HFF-Myc (cell line): ENCODE results near the gene PHF21A.
"Not testable (repeated sequence)": the region's sequence is repeated elsewhere in the genome, so short reads cannot be mapped to it uniquely, and the experiment has no call there.

Source experiments
- DNase-seq: peaks from one replicate; pipeline ENCODE4 v3.0.0-alpha.2; 2011; ENCODE audit warnings: low read depth; ENCODE audit errors: extremely low read depth
- H3K4me3 ChIP-seq: replicated peaks from 2 replicates; pipeline ENCODE4 v1.5.1; 2011; ENCODE audit warnings: low read depth, mild to moderate bottlenecking, control low read depth, low read length
- CTCF ChIP-seq: IDR thresholded peaks from 2 replicates; pipeline ENCODE4 v1.5.1; 2012; ENCODE audit warnings: mild to moderate bottlenecking, low read depth, low read length, control low read depth; ENCODE audit errors: missing control alignments

The PHF21A gene

GRCh38 chr11:45904309-45904915, 216.8 kb downstream of the PHF21A start:
- no peak for TF ChIP-seq CTCF
- no peak overlapping the region for H3K4me3 ChIP-seq
- no peak for DNase-seq

- TF ChIP-seq CTCF: no peak
- no peak overlapping the region for H3K4me3 ChIP-seq
- no peak for DNase-seq
These were observed 218.5 kb downstream of the PHF21A start for GRCh38 chr11:45902452-45903380.

- no peak overlapping the region for H3K4me3 ChIP-seq
- no peak for TF ChIP-seq CTCF
- no peak for DNase-seq
These were observed 219.6 kb downstream of the PHF21A start for GRCh38 chr11:45901626-45902025.

GRCh38 chr11:45900916-45901617, 220.2 kb downstream of the PHF21A start:
- peak overlapping the region; percentile 59 for H3K4me3 ChIP-seq
- no peak for DNase-seq

GRCh38 chr11:45900175-45900800, 221.0 kb downstream of the PHF21A start:
- peak overlapping the region; percentile 59 for H3K4me3 ChIP-seq
- DNase-seq: not testable (repeated sequence)

More at GRCh38 chr11:45900916-45901617, 220.2 kb downstream of the PHF21A start:
- no peak for TF ChIP-seq CTCF

GRCh38 chr11:45899448-45900174, 221.6 kb downstream of the PHF21A start:
- DNase-seq: peak; percentile 72
- H3K4me3 ChIP-seq: peak overlapping the region; percentile 59
- TF ChIP-seq CTCF: no peak
